Bronchus fibroblast of lung (primary cell): ENCODE results near the gene KDSR. TPM values are rescaled to one million over a fixed set of nuclear protein-coding genes. Genes with fewer than 3 reads are reported as not detected.

Experiments used
- total RNA-seq: library from RNA; depleted of rRNA; stranded (reverse); fragments of >200 nt; gene quantifications from 2 replicates; pipeline ENCODE4 v1.2.3, GENCODE V29; 2015

Gene KDSR
- 27.2 and 29.1 TPM in 2 replicates for total RNA-seq

DNA sequence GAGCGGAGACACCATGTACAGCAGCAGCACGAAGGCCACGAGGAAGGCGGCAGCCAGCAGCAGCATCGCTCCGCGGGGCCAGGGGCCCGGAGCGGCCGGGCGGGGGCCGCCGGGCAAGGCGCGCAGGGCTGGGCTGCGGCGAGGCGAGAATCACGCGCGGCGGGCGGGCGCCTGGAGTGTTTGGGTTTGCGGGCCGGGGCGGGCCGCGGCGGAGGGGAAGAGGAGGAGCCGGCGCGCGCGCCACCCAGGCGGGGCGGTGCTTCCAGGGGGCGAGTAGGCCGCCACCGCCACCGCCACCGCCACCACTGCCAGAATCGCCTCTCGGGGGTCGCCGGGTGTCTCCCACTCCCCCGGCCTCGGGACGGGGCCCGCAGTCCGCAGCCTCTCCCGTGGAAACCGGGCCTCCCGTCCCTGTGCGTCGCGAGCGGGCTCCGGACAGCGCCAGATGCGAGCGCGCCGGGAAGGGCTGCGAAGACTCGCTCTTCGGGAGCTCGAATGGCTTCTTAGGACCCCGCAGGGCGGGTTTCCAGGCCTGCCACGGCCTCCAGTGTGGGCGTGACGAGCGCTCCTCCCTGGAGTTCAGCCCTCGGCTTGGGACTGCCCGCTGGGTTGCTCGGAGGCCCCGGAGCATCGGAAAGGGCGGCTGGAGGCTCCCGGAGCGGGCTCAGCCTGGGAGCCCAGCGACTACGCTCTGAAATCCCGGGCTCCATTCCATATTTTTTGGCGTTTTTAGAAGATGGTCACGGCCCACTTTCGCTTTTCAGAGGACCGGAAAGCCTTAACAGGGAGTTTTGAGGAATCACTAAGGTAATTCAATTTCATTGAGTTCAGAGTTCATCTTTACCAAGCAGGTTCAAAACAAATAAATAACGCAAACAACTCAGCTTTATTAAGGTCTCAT, at the start of gene KDSR:
Gene KDSR (minus strand): TSS at position 154 of the 901 bp plus-strand sequence. CDS start 88 bp downstream, at position 66.

GRCh38 chr18:63319383-63320122, 47.5 kb downstream of the KDSR start, which contains the start of gene BCL2:
BCL2 (minus strand) TSS chr18:63319769.

Other genes starting within 250 kb of the KDSR start
- 0.59 and 3.9 TPM in 2 replicates for gene BCL2, start 47.4 kb downstream of the KDSR start, total RNA-seq
- 20.2 and 24.2 TPM in 2 replicates for gene VPS4B, start 55.3 kb upstream of the KDSR start, total RNA-seq
- 0.15 TPM in 1 of 2 replicates, not detected in the other for gene SERPINB5, start 109.8 kb upstream of the KDSR start, total RNA-seq
- gene SERPINB12, start 175.2 kb upstream of the KDSR start, total RNA-seq, result not detected in 2 replicates
- not detected in 2 replicates for gene SERPINB13, start 220.1 kb upstream of the KDSR start, total RNA-seq